Stimulated activated CD4-positive, alpha-beta T cell treated with anti-CD3 and anti-CD28 coated beads, TNF-alpha, amount 100 ng/mL, for 24 hours (primary cell): ENCODE measurements around the gene DRC1.
"Not testable (repeated sequence)": the region's sequence is repeated elsewhere in the genome, so short reads cannot be mapped to it uniquely, and the experiment has no call there.

Source experiments
- DNase-seq, 3 experiments: peaks; one replicate each; pipeline ENCODE4 v3.0.0-alpha.2; 2020; ENCODE audit warnings: low read depth in 3 of 3

DRC1 gene

GRCh38 chr2:26463244-26464192 lies 61.8 kb downstream of the DRC1 start:
- no peak for DNase-seq

GRCh38 chr2:26464390-26465265 lies 62.9 kb downstream of the DRC1 start:
- no peak for DNase-seq

GRCh38 chr2:26465266-26465925 lies 63.7 kb downstream of the DRC1 start:
- no peak for DNase-seq

GRCh38 chr2:26465981-26466471 lies 64.3 kb downstream of the DRC1 start:
- no peak for DNase-seq

- DNase-seq, result no peak
Observed at GRCh38 chr2:26466662-26467310, 65.1 kb downstream of the DRC1 start.

GRCh38 chr2:26468544-26468943 lies 66.8 kb downstream of the DRC1 start:
- DNase-seq, result not testable (repeated sequence)

GRCh38 chr2:26469092-26469710 lies 67.5 kb downstream of the DRC1 start:
- DNase-seq, result peak; percentile 27 to 73 (median 44)

GRCh38 chr2:26469955-26470354 lies 68.2 kb downstream of the DRC1 start:
- no peak for DNase-seq

GRCh38 chr2:26470601-26471260 lies 69.0 kb downstream of the DRC1 start:
- DNase-seq, result no peak

- no peak for DNase-seq
Observed at GRCh38 chr2:26471289-26471688, 69.6 kb downstream of the DRC1 start.

GRCh38 chr2:26471766-26472706 lies 70.3 kb downstream of the DRC1 start:
- no peak for DNase-seq

- no peak for DNase-seq
Observed at GRCh38 chr2:26472821-26473655, 71.3 kb downstream of the DRC1 start.

- no peak for DNase-seq
Observed at GRCh38 chr2:26473796-26474195, 72.1 kb downstream of the DRC1 start.

- DNase-seq, result no peak
Observed at GRCh38 chr2:26474261-26474785, 72.6 kb downstream of the DRC1 start.

GRCh38 chr2:26475037-26475436 lies 73.3 kb downstream of the DRC1 start:
- no peak for DNase-seq

GRCh38 chr2:26475832-26476501 lies 74.2 kb downstream of the DRC1 start:
- no peak for DNase-seq

- no peak for DNase-seq
Observed at GRCh38 chr2:26477126-26477910, 75.6 kb downstream of the DRC1 start.
